Measurements from ENCODE around the gene CUEDC1. TPM values are rescaled to one million over a fixed set of nuclear protein-coding genes. Genes with fewer than 3 reads are reported as not detected.

Gene CUEDC1
- total and polyA plus RNA-seq, 2 of the 4 experiments (the other 2 are of a cell fraction): 4.1 to 21.2 TPM

DNA sequence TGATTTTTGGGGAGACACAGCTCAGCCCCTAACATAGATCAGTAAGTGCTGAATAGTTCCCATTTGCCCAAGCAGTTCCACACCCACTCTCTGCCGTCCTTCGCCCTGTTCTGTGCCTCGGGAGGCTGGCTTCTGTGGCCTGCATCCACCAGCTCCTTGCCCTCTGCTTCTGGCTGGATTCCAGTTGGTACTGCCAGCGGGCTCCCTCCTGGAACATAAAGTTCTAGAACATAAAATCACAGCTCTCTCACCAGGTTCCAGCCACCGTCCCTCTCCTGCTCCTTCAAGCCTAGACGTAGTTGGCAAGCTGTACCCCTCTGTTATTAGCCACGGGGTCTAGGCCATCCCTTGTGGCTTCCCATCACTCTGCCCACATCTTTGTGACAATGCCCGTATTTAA lies 101.5 kb downstream of the CUEDC1 start:
- Histone ChIP-seq H3K27ac (ENCODE audit: insufficient read depth, low read length) (no peak overlapping the region), H3K9me1 (ENCODE audit: insufficient read depth, low read length) (peaks cover 5% of the 10 kb centered on the region; the same call in 1 of the 2 replicates), H2AFZ (replicated peaks; ENCODE audit: low read length, poor library complexity) (no peak overlapping the region), H3K27me3 (ENCODE audit: control insufficient read depth, insufficient read depth, low read length) (no peaks in the 10 kb centered on the region), H3K4me3 (ENCODE audit: insufficient read depth, low read depth, low read length) (no peak overlapping the region), H2BK120ac (ENCODE audit: low read depth, low read length) (no peak overlapping the region), H4K20me1 (ENCODE audit: insufficient read depth, low read length) (no peaks in the 10 kb centered on the region), H4K91ac (ENCODE audit: insufficient read depth, low read depth, low read length) (no peak overlapping the region), H3K23ac (ENCODE audit: low read depth, low read length) (no peak overlapping the region), H3K9ac (ENCODE audit: low read depth, low read length) (no peak overlapping the region), H3K4me2 (ENCODE audit: low read depth, low read length) (no peak overlapping the region), H2BK5ac (ENCODE audit: low read depth, low read length, poor library complexity, severe bottlenecking) (no peak overlapping the region), H3K4ac (ENCODE audit: low read depth, low read length) (no peak overlapping the region), H3K18ac (ENCODE audit: low read depth, low read length) (no peak overlapping the region), H3K36me3 (ENCODE audit: control insufficient read depth, insufficient read depth, low read length) (no peaks in the 10 kb centered on the region), H3K4me1 (ENCODE audit: control insufficient read depth, insufficient read depth, low read length) (peaks cover 10% of the 10 kb centered on the region), H2AK5ac (ENCODE audit: low read depth, low read length) (no peak overlapping the region; the same call in 1 of the 2 replicates), H4K8ac (ENCODE audit: low read depth in 2 of 2, low read length in 2 of 2) (no peak overlapping the region), H2BK20ac (ENCODE audit: low read depth, low read length) (no peak overlapping the region), H2AK9ac (replicated peaks; ENCODE audit: low read depth, low read length, poor library complexity) (no peak overlapping the region), H3K79me1 (ENCODE audit: low read depth in 1 of 2, low read length in 2 of 2) (peaks cover 8 to 21% of the 10 kb centered on the region in 2 experiments), H2BK15ac (ENCODE audit: low read depth, low read length) (no peak overlapping the region), H4K5ac (ENCODE audit: low read depth, low read length) (no peak overlapping the region), H3K9me3 (ENCODE audit: control insufficient read depth, insufficient read depth, low read length) (no peaks in the 10 kb centered on the region), H3K56ac (ENCODE audit: extremely low read depth, insufficient read depth, low read length) (no peak overlapping the region), H3K14ac (replicated peaks; ENCODE audit: low read depth, low read length) (no peak overlapping the region)
- ChIA-PET POLR2A (ENCODE audit: unreplicated experiment) (no interaction called here), CTCF (no interaction called here)
- WGBS, 2 experiments (ENCODE audit: extremely low coverage in 2 of 2, insufficient read length in 1 of 2): 82% methylated on average over 6 of the region's 8 CpGs; no CpG with 5 or more reads in 1 of the 2 experiments
- intact Hi-C loops (cut with micrococcal nuclease) (no loop called here), in situ Hi-C loops (cut with MboI; ENCODE audit: low sequenced_read_pairs) (loop anchor here (25.0 kb wide), 1 partner anchor 484 kb away; the partner anchor contains the start of gene TSPOAP1), dilution Hi-C loops (cut with HindIII; ENCODE audit: low sequenced_read_pairs, unreplicated experiment) (loop anchor here (25.0 kb wide), 1 partner anchor 134 kb away; the partner anchor contains the start of gene VEZF1)
- no peak for ATAC-seq (ENCODE audit: low read depth)
- no TSS peak for BruUV-seq (replicated peaks)
- no peak for DNase-seq
- TF ChIP-seq BHLHE40 (IDR thresholded peaks at IDR 0.05; ENCODE audit: low read depth, low read length) (no peak), MAFK (IDR thresholded peaks at IDR 0.05; ENCODE audit: low read depth, low read length) (no peak), CHD1 (IDR thresholded peaks at IDR 0.05; ENCODE audit: low read depth, low read length) (no peak), RCOR1 (IDR thresholded peaks at IDR 0.05; ENCODE audit: insufficient replicate concordance, low read length) (no peak), SMC3 (IDR thresholded peaks at IDR 0.05; ENCODE audit: low read depth, low read length) (no peak), POLR2A (IDR thresholded peaks at IDR 0.05; ENCODE audit: low read depth, low read length) (no peak), MAZ (IDR thresholded peaks at IDR 0.05; ENCODE audit: borderline replicate concordance, low read depth, low read length) (no peak), MXI1 (IDR thresholded peaks at IDR 0.05; ENCODE audit: borderline replicate concordance, low read depth, low read length) (no peak), RFX5 (IDR thresholded peaks at IDR 0.05; ENCODE audit: low read depth, low read length) (no peak), RAD21 (IDR thresholded peaks at IDR 0.05; ENCODE audit: low read length) (no peak), FOS (IDR thresholded peaks at IDR 0.05; ENCODE audit: low read depth, low read length) (no peak)
- TF ChIP-seq, protein P1, sequence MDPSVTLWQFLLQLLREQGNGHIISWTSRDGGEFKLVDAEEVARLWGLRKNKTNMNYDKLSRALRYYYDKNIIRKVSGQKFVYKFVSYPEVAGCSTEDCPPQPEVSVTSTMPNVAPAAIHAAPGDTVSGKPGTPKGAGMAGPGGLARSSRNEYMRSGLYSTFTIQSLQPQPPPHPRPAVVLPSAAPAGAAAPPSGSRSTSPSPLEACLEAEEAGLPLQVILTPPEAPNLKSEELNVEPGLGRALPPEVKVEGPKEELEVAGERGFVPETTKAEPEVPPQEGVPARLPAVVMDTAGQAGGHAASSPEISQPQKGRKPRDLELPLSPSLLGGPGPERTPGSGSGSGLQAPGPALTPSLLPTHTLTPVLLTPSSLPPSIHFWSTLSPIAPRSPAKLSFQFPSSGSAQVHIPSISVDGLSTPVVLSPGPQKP (IDR thresholded peaks at IDR 0.05; ENCODE audit: borderline replicate concordance, low read depth, low read length): no peak
- TF ChIP-seq, protein P2, sequence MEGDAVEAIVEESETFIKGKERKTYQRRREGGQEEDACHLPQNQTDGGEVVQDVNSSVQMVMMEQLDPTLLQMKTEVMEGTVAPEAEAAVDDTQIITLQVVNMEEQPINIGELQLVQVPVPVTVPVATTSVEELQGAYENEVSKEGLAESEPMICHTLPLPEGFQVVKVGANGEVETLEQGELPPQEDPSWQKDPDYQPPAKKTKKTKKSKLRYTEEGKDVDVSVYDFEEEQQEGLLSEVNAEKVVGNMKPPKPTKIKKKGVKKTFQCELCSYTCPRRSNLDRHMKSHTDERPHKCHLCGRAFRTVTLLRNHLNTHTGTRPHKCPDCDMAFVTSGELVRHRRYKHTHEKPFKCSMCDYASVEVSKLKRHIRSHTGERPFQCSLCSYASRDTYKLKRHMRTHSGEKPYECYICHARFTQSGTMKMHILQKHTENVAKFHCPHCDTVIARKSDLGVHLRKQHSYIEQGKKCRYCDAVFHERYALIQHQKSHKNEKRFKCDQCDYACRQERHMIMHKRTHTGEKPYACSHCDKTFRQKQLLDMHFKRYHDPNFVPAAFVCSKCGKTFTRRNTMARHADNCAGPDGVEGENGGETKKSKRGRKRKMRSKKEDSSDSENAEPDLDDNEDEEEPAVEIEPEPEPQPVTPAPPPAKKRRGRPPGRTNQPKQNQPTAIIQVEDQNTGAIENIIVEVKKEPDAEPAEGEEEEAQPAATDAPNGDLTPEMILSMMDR (conservative IDR thresholded peaks at IDR 0.05; ENCODE audit: low read depth, low read length): no peak

Measured in IMR-90 (cell line).